Activated CD4-positive, alpha-beta T cell treated with anti-CD3 and anti-CD28 coated beads for 24 hours (primary cell): Measurements from ENCODE around the gene ADGRF5.

Source experiments
- DNase-seq, 2 donors: peaks; one replicate each; pipeline ENCODE4 v3.0.0-alpha.2; 2020; ENCODE audit warnings: low read depth in 2 of 2

The ADGRF5 gene

DNA sequence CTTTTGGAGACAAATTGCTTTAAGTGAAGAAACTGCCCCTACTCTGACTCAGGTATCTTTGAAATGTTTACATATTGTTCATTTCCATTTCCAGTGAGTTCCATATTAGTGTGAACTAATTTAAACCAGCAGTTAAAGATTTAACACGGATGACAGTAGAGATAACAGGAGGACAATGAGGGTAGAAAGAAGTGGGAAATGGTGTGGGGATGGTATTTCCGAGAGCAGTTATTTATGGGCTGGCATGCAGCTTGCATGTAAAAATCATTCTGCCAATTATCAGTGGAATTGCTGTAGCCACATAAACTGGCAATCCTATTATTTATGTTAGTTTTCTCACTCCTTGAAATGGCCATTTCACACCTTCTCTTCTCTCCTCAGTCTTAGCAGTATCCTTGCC lies 8.6 kb upstream of the ADGRF5 start:
- DNase-seq = no peak

DNA sequence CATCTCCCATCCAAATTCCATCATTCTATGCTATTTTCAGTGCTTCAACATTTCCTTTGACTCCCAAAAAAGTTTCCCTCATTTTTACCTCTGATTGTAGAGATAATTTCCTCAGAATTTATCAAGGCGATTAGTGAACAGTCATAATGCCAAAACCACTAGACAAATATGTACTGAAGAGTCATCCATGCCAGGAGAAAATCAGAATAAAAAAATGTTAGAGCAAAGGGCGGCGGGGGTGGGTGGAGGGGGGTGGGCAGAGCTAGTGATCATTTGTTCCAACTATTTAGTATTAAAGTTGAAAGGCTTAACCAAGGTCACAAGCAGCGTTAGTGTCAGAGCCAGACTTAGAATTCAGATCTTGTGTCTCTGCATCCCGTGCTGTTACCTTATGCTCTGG lies 5.3 kb upstream of the ADGRF5 start:
- no peak for DNase-seq

DNA sequence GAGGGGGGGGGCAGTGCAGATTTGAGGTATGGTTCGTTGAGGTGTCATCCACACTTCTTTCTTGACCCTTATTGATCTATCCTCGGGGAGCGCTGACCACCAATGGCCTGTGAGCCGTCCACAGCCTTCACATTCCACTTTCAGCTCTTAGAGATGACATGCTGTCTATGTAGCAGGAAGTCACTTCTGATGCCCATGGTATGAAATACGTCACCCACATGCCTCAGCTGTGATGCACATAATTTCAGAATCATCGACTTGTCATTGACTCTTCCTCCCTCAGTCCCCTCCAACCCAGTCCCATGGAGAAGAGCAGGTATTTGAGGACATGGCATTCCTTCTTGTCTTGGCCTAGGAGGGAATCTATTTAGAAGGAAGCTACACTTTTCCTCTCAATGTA lies 4.7 kb upstream of the ADGRF5 start:
- no peak for DNase-seq

DNA sequence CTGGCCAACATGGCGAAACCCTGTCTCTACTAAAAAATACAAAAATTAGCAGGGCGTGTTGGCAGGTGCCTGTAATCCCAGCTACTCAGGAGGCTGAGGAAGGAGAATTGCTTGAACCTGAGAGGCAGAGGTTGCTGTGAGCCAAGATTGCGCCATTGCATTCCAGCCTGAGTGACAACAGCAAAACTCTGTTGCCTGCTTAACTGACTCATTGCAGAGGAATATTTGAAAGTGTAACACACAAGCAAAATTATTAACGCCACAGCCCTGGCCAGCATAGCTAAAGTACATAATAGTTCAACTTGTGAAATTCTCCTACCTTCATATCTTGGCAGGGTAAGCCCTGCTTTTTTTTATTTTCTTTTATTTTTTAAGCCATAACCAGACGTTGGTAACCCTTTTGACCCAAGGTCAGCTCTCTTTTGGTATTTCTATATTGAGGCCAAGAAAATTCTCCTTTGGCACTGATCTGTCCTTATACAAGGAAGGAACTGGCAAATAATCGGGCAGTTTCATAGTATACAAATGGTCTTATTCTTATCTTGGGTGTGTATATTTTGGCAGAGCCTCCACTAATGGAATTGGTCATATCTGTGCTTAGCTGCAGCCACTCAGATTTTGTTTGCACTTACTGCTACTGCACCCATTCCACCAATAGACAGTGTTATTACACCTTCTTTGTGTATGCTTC lies 4.0 kb upstream of the ADGRF5 start:
- DNase-seq = no peak

DNA sequence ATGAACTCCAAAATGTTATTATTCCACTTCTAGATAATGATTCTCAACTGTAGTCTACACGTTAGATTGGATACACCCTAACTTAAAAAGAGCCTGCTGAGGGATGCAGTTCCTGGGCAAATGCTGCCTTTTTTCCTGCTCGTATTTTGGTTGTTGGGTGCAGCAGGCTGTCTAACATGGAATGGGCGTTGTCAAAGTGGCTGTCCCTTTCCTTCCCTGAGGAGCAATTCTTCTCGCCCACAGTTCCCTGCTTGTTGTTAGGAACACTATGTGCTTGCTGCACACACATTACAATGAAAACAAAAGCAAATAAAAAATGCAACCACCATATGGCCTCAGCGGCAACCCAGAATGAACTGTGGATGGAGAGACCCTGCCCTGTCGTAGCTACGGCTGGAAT lies 1.7 kb upstream of the ADGRF5 start:
- no peak for DNase-seq

DNA sequence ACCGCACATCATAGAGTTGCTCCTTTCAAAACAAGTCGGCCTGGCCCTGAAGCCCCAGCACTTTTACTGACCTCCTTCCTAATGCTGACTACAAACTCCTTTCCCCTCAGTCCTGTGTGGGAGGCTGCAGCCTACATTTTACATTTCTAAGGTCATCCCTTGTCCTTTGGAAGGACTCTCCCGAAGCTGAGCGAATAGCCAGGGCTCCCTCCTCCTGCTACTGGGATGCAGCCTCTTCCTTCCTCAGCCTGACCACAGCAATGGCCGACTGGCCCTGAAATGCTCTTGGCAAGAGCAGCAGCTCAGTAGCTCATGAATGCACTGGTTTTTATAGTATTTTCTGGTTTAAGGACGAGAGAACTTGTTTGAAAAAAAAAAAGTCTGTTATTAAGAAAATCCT lies 679 bp downstream of the ADGRF5 start:
- no peak for DNase-seq

DNA sequence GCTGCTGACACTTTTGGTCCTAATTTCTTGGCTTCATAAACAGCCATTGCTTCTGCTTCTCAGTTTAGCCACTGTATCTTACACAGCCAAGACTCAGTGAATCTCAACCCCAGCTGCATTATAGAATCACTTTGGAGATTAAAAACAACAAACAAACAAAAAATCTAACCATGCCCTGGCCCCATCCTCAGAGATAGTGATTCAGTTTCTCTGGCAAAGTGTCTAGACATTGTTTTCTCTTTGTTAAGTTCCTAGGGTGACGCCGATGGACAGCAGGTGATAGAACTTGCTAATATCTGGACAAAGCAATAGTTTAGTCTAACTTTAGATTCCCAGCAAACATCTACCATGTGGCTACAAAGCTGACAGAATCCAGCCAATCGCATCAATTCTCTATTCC lies 2.9 kb downstream of the ADGRF5 start:
- no peak for DNase-seq

DNA sequence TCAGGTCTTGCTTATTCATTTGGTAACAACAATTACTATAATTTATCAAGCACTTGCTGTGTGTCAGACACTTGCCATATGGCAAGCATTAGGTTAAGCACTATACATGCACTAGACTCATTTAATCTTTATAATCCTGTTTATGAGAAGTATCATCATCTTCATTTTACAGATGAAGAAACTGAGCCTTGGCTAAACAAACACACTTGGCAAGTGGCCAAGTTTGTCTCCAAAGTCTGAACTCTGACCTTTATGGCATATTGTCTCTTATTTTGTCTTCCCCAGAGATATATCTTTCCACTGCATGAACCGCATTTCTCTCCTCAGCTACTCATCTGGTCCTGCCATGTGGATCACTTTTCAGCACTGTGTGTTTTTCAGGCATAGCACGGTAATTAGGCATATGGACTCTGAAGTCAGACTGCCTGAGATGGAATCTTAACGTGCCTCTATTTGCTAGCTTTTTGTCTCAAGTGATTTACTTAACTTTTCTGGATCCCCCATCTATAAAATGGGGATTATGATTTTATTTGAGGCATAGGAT lies 4.7 kb downstream of the ADGRF5 start:
- DNase-seq = no peak

DNA sequence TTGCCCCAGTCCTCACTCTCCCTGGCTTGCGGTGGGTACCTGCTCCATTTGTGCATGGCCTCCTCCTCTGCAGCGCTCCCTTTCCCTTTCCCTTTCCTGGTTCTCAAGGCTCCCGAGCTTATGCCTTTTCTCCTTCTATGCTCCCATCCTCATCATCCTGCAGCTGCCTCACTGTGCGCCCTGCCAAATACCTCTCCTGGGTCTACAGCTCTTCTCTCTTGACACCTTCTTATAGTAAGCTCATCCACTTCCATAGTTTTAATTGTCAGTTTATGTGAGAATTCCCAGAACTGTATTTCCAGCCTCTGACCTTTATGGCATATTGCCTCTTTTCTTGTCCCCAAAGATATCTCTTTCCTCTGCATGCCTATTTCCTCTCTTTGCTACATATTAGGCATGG lies 5.9 kb downstream of the ADGRF5 start:
- DNase-seq = no peak

DNA sequence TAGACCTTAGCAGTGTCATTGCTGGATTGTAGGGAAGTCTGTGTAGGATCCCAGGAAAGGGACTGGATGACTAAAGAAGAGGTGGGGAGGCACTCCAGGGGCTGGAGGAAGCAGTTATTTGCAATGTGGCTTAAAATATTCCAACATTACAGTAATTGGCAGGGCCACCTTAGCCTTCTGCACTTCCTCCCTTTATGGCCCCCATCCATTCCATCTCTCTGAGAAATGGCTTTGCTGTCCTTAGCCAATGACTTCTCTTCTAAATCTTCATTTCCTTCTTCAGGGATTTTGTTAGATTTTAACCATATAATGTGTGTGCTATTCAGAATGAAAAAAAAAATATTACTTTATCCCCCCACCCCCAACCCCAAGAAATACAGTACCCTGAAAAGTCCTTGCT lies 6.4 kb downstream of the ADGRF5 start:
- no peak for DNase-seq

DNA sequence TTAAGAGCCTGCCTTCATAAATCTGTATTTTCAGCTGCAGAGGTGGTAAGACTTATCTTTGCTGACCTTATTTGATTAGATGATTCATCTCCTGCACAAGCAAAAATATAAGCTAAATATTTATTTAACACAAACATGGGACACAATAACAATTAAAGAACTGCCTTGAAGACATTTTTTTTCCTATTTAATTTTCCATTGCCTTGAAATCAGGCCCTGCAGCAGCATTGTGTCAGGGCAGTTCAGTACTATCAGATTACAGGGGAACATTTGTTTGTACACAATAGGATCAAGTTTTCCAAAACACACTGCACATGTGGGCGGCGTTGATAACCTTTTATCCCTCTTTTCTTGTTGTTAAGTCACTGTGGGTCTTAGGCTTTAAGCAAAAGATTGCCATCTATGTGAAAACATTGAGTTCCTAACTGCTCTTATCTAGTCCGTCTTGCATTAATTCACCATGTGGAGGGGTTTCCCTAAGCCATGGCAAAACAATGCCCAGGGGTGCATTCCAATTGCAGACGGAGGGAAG lies 7.4 kb downstream of the ADGRF5 start:
- no peak for DNase-seq

DNA sequence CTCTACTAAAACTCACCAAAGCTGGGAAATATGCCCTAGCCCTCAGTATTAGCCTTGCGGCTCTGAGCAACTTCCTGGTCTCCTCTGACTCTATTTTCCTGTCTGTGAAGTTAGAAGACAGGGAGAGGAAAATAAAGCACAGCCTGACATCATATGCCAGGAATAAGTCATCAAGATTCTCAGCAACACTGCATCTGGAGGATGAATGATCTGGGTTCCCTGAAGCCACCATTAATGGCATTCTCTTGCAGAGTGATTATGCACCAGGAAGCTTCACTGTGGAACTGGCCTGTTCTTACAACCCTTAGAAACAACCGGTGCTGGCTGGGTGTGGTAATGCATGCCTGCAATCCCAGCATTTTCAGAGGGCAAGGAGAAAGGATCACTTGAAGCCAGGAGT lies 12.4 kb downstream of the ADGRF5 start:
- no peak for DNase-seq

DNA sequence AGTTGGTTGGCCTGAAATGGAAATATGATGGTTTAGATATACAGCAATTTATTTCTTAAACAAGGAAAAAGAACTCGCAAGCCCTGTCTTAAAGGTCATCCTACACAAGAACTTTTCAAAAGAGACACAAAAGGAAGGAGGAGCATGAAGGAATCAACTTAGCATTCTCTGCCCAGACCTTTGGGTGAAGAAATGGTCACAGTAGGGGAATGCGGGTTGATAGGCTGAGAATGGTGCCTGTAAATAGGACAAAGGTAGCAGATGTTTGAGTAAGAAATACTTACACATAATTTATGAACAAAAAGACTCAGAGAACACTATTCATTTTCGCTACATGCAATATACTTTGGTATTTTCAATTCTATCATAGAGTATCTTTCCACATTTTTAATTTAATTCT lies 15.0 kb downstream of the ADGRF5 start:
- DNase-seq = no peak

DNA sequence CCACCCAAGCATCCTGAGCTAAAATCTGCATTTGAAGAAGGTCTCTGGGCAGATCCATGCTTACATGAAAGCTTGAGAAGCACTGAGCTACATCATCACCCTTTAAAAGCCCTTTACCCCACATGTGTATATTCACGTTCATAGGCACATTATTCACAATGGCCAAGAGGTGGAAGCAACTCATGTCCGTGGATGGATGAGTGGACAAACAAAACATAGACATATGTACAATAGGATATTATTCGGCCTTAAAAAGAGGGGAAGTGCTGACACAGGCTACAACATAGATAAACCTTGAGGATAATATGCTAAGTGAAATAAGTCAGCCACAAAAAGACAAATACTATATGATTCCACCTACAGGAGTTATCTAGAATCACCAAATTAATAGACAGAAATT lies 17.6 kb downstream of the ADGRF5 start:
- no peak for DNase-seq

DNA sequence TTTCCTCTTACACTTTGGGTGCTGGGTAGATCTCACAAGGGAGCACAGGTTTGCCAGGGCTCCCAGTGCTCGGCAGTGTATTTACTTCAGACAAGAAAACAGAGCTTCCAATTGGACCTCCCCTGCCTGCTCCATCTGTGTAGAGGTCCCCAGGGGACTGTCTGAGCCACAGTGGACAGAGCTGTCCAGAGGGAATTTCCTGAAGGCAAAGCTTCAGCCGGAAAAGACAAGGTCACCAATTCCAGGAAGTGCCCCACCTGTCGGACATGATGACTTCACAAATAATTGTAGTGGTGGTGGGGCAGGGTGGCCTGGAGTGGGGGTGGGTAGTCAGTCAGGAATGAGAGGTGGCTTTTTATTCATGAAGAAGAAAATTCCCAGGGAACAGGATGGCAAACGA lies 18.6 kb downstream of the ADGRF5 start:
- DNase-seq = no peak

DNA sequence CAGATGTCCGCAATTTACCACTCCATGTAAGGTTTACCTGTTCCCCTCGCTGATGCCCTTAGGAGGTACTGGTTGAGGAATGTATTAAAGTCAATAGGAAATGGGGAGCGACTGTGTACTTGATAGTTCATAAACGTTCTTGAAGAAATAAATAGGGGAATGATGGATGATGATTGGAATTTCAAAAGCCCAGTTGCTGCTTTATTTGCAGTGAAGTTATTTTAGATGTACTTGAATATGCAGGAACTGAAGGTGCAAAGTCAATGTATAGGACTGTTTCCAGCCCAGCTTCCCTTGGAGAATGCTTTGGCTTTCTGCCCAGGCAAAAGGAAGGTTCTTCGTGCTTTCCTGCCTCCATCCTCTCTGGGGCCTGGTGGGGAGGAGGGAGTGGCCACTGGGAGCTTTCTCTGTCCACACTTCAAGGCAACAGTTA lies 19.8 kb downstream of the ADGRF5 start:
- DNase-seq = no peak

DNA sequence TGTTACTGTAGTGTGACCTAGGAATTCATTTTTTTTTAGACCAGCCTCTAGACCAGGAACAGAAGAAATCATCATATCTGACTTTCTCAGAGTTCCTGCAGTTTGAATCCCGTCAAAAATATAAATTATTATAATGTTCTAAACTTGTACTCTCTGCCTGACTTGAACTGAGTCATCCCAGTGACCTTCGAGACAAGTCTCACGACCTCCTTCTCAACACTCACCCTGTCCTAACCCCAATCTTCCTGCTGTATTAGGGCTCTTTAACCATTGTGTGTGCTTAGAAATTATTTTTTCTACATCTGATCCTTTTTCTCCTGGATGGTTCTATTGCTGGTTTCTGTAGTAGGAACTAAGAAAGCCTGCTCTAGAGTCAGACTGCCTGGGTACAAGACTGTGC lies 21.5 kb downstream of the ADGRF5 start:
- no peak for DNase-seq

DNA sequence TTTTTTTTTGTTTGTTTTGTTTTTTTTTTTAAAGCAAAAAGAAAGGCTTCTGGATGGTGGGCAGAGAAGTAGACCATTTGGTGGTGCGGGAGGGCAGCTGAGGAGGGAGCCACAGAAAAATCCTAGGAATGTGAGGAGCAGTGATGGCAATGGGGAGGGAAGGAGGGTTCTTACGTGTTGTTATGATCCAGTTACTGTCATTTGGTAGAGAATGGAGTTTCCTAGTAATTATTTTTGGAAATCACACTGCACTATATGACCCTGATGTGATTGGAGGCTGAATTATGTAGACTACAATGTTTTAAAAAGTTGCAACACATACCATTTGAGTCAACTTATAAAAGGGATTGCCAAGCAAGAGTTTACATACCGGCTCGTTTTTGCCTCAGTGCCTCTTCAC lies 22.1 kb downstream of the ADGRF5 start:
- DNase-seq = no peak

DNA sequence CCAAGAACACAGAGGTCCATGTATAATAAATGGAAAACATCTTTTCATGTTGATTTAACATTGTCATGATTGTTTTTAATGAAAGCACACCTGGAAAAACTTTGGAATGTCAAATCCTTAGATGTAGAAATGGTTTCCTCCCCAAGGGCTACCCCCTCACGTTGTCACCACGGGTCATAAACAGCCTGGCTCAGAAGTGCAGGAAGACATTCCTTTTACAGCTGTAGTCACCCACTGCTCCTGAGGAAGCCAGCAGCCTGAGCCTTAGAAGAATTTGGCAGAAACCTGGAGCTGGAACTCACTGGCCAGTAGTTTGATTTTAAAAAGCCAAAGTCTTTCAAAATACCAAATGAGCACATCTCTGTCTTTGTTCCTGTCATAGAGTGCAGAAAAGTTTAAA lies 23.7 kb downstream of the ADGRF5 start:
- DNase-seq = no peak

DNA sequence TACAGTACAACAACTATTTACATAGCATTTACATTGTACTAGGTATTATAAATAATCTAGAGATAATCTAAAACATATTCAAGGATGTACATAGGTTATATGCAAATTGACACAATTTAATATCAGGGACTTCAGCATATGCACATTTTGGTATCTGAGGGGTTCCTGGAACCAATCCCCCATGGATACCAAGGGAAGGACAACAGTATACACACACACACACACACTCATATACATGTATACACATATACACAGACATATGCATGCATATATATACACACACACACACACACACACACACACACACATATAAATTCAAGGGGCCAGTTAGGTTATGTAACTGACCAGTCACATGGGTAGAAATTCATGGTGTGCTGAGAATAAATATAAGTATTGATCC lies 24.9 kb downstream of the ADGRF5 start:
- DNase-seq = no peak

DNA sequence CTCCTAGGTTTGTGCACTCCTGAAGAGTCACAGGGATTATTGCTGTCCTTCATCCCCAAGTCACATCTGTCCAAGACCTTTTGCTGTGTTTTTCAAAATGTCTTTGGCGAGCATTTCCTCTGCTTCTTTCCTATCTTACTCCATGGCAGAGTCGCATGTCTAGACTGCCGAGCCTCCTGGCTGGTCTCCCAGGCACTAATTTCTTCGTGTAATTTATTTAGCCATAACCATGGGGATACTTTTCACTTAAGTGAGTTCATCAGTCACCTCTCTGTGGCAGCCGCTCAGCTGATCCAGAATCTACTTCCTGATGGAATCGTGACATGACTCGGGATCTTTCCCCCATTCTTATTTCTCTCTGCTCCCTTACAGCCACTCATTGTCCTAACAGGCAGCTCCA lies 25.8 kb downstream of the ADGRF5 start:
- DNase-seq = no peak

DNA sequence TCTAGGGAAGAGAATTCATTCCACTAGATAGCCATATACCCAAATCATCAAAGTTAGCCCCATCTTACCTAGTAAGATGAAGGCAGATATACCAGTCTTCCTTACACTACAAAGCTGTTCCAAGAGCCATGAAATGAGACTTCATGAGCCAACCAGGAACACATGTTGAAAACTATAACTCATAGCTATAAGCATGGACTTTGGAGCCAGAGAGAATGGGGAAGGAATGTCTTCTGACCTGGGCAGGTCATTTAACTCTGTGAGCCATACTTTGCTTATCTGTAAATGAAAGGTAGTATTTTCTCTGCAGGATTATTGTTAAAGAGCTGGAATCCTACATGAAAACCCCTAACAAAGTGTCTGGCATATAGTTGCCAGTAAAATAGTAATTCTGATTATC lies 27.3 kb downstream of the ADGRF5 start:
- DNase-seq = no peak

DNA sequence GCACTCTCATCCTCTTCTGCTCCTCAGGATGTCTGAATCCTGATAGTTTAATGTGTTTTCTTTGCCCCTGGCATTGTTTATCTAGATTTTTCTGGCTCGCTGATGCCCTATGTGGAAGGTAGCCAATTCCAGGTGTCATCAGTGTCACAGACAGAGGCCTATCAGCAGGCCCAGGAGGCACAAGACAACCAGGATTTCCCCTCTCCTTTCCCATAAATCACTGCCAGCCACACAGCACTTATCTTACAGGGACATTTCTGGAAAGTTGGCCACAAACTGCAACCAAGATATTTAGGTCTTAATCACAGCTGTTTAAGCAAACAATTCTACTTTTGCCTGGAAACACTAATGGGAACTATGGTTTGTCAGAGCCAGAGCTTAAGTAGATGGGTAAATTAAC lies 28.1 kb downstream of the ADGRF5 start:
- DNase-seq = no peak

DNA sequence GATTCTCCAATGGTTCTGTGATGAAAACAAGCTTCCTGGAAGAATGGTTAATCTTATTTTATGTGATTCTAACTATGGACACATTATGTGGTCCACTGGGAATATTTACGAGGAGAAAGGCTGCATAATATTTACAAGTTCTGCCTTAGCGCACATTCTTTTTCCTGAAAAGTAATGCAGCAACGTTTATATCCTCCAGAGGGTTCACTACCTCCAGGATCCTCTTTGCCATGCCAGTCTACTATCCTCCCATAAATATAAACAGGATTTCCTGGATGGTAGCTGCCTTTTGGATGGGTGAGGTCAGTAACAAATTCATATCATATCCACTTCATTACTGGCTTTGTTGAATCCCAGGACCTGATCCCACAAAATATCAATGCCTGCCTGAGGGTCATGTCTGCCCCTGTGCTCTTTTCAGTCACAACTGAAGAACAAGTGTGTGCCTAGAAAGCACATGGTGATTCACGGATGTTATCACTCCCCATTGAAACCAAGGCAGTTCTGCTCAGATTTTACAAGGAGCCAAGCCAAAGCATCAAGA lies 30.4 kb downstream of the ADGRF5 start:
- DNase-seq = no peak
